Measurements from ENCODE around the gene MXRA7.
"Not testable (repeated sequence)": the region's sequence is repeated elsewhere in the genome, so short reads cannot be mapped to it uniquely, and the experiment has no call there.

The MXRA7 gene

DNA sequence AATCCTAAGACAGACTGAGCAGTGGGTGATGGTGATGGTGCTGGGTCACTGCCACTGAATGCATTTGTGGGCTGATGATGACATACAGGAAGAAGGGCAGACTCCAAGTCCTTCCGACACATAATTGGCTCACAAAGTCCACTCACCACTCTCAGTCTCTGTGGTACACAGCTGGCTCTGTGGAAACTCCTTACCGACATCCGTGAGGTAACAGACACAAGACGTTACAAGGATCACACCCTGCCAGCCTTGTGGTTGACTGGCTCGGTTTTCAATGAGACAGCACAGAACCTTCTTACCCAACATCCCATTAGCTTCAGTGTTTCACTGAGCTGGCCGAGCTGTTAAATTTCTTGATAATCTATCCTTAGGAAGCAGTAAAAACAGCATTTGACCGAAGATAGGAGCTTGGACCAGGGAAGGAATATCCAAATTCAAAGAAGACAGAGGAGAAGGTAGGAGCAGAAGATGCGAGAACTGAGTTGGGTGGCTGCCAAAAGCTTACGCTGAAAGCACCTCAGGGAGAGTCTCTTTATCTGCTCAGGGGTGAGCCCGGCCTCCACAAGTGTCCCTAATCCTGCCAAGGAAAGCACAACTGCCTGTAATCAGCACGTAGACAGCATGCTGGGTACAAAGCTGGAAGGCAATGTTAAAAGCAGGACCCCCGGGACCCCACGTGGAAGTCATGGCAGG, 5.5 kb upstream of the MXRA7 start:
- DNase-seq (ENCODE audit: low spot score): no peak

DNA sequence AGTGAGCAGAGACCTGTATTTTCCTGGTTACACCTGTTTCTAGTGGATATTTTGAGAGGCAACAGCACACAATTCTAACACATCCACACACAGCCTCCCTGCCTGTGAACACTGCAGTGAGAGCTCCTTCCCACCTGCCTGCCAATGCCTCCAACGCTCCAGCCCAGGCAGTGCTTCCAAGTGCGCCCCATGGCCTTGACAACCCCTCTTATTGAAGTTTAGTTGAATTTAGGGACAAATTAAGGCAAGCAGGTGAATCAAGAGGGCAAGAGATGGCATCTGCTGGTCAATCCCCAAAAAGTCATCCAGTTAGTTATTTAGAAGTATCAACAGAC, 4.7 kb upstream of the MXRA7 start:
- no peak for DNase-seq (ENCODE audit: low spot score)

DNA sequence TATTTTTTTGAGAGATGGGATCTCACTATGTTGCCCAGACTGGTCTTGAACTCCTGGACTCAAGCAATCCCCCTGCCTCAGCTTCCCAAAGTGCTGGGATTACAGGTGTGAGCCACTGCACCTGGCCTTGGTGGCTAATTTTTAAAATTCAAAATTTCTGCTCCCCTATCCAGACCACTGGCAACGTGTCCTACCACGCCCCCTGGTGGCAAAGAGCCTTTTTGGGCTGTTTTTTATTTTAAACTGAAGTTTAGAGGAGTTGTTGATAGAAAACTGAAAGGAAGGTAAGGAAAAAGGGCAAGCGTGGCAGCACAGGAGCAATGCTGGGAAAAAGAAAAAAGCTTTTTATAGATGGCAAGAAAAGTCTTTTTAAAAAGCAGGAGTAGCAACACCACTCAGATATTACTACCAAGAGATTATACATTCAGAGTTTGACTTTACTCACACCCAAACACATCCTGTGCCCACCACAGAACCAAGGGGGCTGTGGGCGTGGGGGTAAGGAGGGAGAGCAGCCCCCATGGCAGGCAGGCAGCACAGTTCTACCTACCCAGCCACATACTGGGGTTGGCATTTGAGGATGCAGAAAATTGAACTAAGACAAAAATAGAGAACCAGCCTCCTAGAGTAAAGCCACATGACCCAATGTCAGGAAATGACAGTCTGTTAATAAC, 4.2 kb upstream of the MXRA7 start:
- no peak for DNase-seq (ENCODE audit: low spot score)

DNA sequence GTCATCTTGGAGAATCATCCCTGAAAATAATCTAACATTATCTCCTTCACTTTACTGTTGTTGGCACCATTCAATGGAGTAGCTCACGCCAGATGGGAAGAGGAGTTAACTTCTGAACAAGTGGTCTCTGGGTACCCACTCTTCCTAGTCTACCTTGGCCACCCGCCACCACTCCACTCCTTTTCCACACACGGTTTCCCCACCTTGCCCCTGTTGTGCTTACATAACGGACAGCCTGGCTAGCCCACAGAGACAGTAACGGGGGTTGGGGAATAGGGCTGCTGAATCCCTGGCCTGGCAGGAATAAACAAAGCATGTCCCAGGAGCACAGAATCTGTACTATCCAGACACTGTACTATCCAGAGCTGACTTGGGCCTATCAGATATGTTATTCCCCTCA, 3.6 kb upstream of the MXRA7 start:
- DNase-seq (ENCODE audit: low spot score): no peak

DNA sequence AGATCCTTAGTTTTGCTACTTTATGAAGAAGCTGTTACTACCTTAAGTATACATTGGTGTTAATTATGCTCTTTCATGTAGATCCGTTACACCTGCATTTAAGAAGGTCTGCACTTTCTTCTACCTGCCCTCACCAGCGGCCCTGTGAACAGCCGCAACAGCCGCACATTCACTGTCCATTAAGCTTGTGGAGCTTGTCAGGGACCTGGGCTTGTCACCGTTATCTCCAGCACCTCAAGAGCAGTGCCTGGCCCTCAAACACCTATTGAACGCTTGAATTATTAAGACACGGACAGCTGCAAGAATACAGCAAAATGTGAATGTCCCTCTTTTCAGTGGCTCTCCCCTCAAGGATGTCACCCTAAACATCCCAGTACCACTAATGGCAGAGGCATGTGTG, 3.0 kb upstream of the MXRA7 start:
- no peak for DNase-seq (ENCODE audit: low spot score)

DNA sequence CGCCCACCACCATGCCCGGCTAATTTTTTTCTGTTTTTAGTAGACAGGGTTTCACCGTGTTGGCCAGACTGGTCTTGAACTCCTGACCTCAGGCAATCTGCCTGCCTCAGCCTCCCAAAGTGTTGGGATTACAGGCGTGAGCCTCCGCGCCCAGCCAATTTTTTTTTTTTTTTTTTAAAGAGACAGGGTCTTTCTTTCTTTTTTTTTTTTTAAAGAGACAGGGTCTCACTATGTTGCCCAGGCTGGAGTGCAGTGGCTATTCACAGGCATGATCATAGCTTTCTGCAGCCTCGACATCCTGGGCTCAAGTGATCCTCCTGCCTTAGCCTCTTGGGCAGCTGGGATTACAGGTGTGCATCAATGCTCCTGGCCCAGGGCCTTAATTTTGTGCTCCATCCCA, 1.6 kb upstream of the MXRA7 start:
- not testable (repeated sequence) for DNase-seq (ENCODE audit: low spot score)

DNA sequence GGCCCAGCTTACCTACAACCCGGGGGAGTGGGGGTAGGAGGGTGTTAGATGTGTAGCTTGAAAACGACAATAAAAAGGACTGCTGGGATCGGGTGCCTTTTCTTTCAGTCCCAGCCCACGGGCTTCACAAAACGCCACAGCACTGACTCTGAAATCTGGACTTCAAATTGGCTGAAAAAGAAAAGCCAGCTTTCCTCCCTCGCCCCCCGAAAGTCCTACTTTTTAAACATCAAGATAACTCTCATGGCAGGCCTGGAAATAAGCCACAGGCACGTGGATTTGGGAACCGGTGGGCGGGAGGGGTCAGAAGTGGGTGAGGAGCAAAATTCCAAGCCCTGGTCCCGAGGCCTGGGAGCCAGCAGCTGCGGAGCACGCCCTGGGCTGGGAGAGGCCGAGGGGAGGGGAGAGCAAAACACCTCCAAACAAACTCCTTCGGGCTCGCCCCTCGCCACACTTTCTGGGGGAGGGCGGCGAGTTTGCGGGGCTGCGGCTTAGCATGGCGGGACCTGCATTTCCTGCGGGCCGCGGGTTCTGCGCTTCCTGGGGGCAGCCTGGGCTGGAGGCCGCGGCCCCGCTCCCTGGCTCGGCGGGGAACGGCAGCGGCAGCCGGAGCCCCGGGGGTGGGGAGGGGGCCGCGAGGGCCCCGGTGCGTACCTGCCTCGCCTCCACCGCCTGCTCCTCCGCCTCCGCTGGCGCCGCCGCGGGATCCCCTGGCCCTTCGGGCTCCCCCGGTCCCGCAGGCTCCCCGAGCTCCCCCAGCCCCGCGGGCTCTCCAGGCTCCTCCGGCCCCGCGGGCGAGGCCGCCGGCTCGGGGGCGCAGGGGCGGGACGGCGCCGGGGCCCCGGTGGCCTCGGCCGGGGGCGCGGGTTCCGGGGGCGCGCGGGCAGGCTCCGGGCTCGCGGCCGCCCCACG, 558 bp downstream of the MXRA7 start:
- DNase-seq (ENCODE audit: low spot score): not testable (repeated sequence)

DNA sequence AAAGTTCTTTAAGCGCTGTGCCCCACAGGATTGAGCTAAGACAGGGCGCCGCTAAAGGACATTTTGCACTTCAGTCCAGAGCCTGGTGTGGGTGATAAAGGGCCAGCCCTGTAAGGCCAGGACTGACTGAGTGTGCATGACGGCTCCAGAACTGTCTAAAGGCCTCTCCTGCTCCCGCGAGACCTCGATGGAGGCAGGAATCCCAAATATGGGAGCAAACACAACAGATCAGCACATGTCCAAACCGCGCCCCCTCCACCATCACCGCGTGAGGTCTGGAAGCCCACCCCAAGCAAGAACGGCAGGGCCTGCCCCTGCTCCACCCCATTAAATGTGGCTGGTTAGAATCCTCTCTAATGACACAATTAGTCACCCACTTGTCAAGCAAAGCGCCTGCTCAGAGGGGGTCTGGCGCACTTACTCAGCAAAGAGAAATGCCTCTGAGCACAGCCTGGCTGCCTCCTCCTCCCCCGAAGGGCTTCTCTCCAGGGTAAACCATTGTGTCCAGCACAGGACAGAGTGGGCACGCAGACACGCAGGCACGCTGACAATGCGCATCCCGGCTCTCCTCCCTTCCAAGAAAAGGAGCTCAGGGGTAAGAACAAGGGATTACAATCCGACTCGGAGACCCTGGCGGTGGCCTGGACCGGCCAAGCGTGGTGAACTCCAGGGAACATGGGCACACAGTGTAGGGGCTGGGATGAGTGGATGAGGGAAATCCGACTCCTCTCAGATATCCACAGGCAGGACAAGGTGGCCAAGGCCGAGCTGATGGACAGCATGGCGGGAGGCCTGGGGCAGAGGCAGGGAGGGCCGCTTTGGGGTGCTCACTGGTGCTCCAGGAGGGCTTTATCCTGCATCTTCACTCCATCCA, 1.5 kb downstream of the MXRA7 start:
- peak; percentile 97 for DNase-seq (ENCODE audit: low spot score)

DNA sequence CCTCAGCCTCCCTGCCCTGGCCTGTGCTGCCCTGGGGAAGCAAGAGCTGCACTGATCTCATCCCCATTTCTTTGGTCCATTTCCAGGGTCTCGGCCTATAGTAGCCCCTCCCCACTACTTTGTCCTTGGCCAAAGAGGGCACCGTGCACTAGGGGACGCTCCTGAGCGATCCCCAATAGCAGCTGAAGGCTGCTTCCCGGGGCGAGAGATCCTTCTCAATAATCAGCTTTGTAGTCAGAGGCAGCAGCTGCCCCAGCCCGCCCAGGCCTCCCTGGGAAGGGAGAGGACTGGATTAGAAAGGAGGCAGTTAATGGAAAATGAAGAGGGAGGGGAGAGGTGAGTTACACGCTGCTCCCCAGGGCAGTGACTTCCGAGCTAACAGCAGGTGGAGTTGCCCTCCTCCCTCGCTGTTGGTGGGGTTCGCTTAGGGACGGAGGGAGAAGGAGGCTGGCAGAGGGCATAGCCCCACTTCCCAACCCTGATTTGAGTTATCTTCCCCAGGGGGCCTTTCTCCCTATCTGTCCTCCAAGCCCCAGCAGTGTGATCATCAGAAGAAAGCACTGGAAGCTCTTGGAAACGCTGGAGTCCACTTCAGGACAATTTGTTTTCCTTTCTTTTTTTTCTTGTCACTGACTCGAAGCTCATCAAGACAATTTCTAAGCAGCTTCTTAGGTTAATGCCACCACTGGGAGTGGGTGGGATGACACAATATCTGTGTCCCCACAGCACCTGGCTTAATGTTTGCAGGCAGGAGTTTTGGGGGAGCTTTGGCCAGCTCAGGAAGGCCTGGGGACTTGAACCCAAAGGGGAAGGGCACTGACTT, 2.6 kb downstream of the MXRA7 start:
- peak; percentile 82 for DNase-seq (ENCODE audit: low spot score)

DNA sequence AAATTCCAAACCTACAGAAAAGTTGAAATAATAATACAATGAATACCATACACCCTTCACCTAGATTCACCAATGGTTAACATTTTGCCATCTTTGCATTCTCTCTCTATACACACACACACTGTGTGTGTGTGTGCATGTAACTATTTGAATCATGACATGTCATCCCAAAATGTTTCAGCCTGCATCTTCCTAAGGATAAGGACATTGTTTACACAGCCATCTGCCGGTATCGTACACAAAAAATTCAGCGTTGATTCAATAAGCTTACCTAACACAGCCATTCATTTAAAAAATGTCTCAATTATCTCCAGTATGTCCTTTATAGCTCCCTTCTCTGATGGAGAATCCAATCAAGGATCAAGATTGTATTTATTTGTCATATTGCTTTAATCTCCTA, 3.9 kb downstream of the MXRA7 start:
- DNase-seq (ENCODE audit: low spot score): no peak

DNA sequence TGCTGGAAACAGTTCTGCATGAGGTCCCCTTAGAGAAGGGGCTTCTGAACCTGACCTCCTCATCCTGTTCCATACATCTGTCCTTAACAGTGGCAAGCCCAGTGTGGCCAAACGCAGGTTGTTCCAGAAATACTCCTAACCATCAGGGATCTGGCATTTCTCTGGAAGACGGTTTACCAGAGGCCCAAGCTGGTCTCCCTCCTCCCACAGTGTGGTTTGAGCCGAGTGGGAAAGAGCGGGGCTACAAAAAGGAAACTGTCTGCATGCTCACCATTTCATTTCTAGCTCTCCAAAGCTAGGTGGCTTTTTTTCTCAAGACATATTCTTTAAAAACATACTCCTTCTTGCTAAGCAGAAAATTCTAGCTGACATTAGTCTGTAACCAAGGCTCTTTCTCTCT, 6.0 kb downstream of the MXRA7 start:
- no peak for DNase-seq (ENCODE audit: low spot score)

DNA sequence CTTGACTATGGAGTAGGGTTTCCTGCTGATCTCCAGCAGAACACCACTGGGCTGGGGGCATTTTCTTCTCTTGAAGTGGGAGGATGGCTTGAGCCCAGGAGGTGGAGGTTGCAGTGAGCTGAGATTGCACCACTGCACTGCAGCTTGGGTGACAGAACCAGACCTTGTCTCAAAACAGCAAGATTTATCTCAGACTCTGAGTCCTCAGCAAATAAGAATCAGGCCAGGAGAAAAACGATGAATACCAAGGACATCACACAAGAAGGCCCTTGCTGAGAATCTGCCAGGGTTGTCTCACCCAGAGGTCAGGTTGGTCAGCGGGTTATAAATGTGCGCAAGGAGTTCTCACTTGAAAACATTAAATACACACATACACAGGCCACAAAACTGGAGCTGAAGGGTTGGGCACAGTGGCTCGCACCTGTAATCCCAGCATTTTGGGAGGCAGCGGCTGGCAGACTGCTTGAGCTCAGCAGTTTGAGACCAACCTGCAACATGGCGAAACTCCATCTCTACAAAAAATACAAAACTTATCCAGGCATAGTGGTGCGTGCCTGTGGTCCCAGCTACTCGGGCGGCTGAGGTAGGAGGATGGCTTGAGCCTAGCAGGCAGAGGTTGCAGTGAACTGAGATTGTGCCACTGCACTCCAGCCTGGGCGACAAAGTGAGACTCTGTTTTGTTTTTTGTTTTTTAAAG, 7.7 kb downstream of the MXRA7 start:
- no peak for DNase-seq (ENCODE audit: low spot score)

DNA sequence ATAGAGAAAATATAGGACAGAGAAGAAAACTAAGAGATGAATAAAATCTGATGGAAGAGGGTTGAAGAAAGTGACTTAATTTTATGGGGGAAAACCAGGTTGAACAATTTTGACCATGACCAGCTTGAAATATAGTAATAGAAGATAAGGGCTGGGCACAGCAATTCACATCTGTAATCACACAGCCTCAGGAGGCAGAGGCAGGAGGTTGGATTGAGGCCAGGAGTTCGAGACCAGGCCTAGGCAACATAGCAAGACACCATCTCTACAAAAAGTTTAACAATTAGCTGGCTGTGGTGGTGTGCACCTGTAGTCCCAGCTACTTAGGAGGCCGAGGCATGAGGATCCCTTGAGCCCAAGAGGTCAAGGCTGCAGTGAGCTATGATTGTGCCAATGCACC, 8.7 kb downstream of the MXRA7 start:
- DNase-seq (ENCODE audit: low spot score): no peak

DNA sequence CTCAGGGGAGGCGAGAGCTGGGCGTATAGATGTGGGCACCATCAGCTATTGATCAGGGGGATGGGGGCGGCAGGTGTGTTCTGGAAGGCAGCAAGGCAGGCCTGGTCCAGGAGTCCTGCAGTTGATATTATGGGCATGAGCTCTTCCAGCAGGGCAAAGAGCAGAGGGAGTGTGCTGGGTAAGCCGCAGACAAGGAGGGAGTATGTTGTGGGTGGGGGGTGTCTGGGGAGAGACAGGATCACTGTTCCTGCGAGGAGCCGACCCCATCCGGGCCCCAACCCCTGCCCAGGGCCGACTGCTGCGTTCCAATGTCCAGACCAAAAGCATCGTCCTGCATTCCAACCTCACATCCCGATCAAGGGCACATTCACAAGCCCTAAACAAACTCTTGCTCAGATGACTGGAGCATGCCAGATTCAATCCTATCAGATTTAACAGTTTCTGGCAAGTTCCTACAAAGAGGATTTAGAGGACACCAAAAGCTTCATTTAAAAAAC, 9.2 kb downstream of the MXRA7 start:
- no peak for DNase-seq (ENCODE audit: low spot score)

DNA sequence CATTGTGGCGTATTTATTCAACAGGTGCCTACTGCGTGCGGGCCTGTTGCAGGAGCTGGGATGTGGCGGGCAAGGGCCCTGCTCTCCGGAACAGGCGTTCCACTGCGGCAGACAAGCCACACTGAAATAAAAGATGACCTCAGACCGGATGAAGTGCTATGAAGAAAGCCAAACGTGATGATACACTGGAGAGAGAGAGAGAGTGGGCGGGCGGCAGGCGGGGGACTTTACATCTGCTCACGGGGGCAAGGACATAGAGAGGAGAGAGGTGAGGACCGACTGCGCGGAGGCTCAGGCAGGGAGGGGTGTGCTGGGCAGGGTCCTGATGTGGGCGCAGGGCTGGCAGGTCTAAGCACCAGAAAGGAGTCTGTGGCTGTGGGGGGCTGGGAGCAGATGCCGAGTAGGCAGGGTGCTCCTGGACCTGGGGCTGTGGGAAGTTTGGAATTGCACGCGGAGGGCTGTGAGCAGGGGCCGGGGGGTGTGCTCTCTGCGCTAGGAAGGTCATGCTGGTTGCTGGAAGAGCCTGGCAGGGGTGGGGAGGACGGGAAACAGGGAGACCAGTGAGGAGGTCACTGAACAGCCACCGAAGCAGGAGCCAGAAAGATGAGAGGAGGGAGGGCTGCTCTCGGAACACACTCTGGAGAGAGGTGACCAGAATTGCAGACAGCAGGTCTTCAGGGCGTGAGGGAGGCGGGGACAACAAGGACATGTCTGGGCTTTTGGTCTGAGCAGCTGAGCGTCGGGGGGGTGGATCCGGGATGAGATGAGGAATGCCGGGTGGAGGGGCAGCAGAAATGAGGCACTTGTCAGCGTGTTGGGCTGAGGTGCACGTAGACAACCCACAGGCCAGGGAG, 9.9 kb downstream of the MXRA7 start:
- peak; percentile 78 for DNase-seq (ENCODE audit: low spot score)

DNA sequence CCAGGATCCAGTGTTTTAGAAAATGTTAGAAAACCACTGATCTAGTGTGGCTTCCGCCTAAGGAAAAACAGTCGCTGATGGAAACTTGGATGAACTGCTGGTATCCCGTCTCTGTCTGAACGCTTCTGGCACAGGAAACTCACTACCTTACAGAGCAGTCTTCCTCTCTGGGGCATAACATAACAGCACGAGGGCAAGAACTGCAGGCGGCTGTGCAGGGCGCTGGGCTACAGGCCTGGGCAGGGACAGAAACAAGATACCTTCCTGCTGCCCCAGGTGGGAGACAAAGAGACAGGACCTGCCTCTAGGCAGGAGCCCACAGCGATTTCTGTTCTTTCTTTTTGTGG, 10.5 kb downstream of the MXRA7 start:
- DNase-seq (ENCODE audit: low spot score): no peak

DNA sequence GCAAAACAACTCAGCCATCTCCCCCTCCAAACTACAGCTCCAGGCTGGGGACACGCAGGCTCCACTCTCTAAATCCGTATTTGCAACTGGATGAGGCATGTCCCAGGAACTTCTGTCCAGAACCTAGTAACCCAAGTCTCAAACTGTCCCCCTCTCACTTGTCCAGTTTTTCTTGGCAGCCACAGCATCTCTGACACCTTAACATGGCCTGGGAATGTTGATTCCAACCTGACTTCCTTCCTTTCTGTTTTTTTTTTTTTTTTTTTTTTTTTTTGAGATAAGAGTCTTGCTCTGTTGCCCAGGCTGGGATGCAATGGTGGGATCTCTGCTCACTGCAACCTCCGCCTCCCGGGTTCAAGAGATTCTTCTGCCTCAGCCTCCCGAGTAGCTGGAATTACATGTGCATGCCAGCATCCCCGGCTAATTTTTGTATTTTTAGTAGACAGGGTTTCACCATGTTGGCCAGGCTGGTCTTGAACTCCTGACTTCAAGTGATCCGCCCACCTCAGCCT, 12.2 kb downstream of the MXRA7 start:
- not testable (repeated sequence) for DNase-seq (ENCODE audit: low spot score)

DNA sequence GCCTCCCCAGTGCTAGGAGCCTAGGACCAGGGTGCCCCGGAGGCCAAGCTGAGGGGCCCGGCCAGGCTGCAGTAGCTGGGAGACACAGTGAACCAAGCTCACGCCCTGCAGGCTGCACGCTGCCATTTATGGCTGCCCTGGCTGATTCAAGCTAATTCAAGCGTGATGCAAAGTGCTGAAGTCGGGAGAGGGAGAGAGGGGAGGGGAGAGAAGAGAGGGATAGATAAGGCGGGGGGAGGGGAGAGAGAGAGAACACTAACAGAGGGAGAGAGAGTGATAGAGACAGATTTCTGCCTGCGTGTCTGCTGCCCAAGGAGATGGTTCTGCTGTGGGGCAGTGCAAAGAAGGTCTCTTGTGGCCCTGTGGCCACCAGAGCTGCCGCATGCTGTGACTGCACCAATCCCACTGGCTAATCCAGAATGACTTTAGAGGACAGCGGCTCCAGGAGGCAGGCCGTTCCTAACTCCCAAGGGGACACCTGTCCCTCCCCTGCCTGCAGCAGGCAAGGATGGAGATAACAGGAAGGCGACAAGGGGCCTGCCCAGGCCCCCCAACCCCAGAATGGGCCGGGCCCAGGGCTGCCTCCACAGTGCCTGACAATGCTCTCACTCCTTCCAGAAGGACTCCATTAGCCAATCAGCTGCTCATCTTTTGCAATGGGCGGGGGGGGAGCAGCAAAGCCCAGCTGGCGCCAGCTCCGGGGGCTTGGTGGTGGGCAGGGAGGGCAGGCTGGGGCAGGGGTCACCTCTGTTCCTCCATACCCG, 12.9 kb downstream of the MXRA7 start:
- peak; percentile 92 for DNase-seq (ENCODE audit: low spot score)
